Left lung (tissue), 10 donors: Measurements from ENCODE around the gene ZIC2. TPM values are rescaled to one million over a fixed set of nuclear protein-coding genes. Genes with fewer than 3 reads are reported as not detected.

ENCODE experiments used
- ATAC-seq: fragments of 200-7000 bp; cut with Tn5 transposase; one replicate; pipeline ENCODE4 v1.9.1; 2020; ENCODE audit warnings: moderate library complexity
- DNase-seq, 4 donors: peaks; one replicate each; pipeline ENCODE4 v3.0.0-alpha.2; 2013 to 2020
- H3K27ac ChIP-seq, 2 donors: fragments of 200-600 bp; sonication (generic) in 1 of 2; one replicate each; pipeline versions ENCODE4 v1.5.0 to v1.8.0; 2020 to 2021
- H3K27me3 ChIP-seq, 2 donors: fragments of 200-600 bp; sonication (generic) in 1 of 2; one replicate each; pipeline versions ENCODE4 v1.5.0 to v1.8.0; 2020 to 2021
- H3K36me3 ChIP-seq, 2 donors: fragments of 200-600 bp; sonication (generic) in 1 of 2; one replicate each; pipeline versions ENCODE4 v1.5.0 to v1.8.0; 2020 to 2021
- H3K4me1 ChIP-seq, 2 donors: fragments of 200-600 bp; one replicate each; pipeline ENCODE4 v1.8.0; 2021
- H3K4me3 ChIP-seq, 2 donors: fragments of 200-600 bp; sonication (generic) in 1 of 2; one replicate each; pipeline versions ENCODE4 v1.5.0 to v1.8.0; 2020 to 2021; ENCODE audit warnings: mild to moderate bottlenecking in 1 of 2
- H3K9me3 ChIP-seq, 2 donors: fragments of 200-600 bp; sonication (generic) in 1 of 2; one replicate each; pipeline versions ENCODE4 v1.5.0 to v1.8.0; 2020 to 2021
- intact Hi-C, 2 donors: fragments of 100-400 bp; cut with DNase I; formaldehyde crosslinking; loops; one replicate each; pipeline versions ENCODE4 v1.11.2 to v1.14.2; 2022
- polyA plus RNA-seq, 6 donors: library from polyadenylated mRNA; unstranded; fragments of 120-200 nt; gene quantifications; one replicate each; pipeline ENCODE4 v1.2.1, GENCODE V29; 2013; ENCODE audit not compliant: insufficient read length in 6 of 6
- total RNA-seq, 2 donors: library from RNA; stranded (reverse); fragmentation: NEBNext Ultra II Directional; extraction: Animal tissue kit (Norgen Biotek cat#: 25700); gene quantifications; one replicate each; pipeline ENCODE4 v1.2.1, GENCODE V29; 2021
- TF ChIP-seq, protein P1 (sequence below), 2 donors: fragments of 200-600 bp; sonication (generic) in 1 of 2; IDR thresholded peaks; one replicate each; pipeline versions ENCODE4 v1.5.0 to v1.8.0; 2021; ENCODE audit warnings: antibody characterized with exemption in 2 of 2
- donor health status: DM: no; HTN: yes; CAD: no.
- donor health status: DM: no; HTN: no; CAD: no.

ZIC2 gene
- total and polyA plus RNA-seq, 8 donors: 0.06 to 0.21 (median 0.15) TPM; not detected in 4

GRCh38 chr13:99985241-99985874 is 3.8 kb downstream of the ZIC2 start:
- Histone ChIP-seq H3K9me3 (no peaks in the 10 kb centered on the region), H3K4me1 (peaks cover 0 to 29% of the 10 kb centered on the region in 2 donors), H3K4me3 (no peak overlapping the region), H3K27me3 (peaks cover 94 to 100% of the 10 kb centered on the region in 2 donors), H3K36me3 (no peaks in the 10 kb centered on the region), H3K27ac (no peak overlapping the region)
- ATAC-seq (no peak), DNase-seq (peak in 1 of 4 donors; percentile 72)
- intact Hi-C loops: no loop called here
- TF ChIP-seq, protein P1, sequence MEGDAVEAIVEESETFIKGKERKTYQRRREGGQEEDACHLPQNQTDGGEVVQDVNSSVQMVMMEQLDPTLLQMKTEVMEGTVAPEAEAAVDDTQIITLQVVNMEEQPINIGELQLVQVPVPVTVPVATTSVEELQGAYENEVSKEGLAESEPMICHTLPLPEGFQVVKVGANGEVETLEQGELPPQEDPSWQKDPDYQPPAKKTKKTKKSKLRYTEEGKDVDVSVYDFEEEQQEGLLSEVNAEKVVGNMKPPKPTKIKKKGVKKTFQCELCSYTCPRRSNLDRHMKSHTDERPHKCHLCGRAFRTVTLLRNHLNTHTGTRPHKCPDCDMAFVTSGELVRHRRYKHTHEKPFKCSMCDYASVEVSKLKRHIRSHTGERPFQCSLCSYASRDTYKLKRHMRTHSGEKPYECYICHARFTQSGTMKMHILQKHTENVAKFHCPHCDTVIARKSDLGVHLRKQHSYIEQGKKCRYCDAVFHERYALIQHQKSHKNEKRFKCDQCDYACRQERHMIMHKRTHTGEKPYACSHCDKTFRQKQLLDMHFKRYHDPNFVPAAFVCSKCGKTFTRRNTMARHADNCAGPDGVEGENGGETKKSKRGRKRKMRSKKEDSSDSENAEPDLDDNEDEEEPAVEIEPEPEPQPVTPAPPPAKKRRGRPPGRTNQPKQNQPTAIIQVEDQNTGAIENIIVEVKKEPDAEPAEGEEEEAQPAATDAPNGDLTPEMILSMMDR (IDR thresholded peaks at IDR 0.05): no peak

DNA sequence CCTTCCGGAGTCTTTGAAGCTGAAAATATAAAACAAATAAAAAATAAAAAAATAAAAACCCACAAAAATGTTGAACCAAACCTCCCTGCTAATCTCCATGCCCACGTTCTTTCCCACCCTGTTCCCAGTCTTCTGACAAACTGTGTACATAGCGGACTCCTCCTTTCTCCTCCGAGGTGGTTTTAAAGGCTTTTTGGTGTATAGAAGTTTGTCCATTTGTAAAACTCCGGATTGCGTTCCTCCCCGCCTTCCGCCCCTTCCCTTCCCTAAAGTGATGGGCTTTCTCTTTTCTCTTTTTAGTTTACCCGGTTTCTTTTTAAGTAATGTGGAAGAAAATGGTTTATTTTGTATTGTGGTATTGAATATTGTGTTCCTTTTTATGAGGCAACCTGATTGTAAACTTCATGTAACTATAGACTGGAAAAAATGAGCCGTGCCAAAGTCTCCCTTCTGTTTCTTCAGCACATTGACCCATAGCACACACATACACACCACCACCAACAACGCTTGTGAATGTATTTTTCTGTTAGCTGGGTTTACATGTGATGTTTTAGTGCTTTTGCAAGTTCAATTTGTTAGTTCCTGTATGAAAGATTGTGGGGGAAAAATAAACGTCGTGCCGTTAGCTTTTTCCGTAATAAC is 4.4 kb downstream of the ZIC2 start:
- TF ChIP-seq, protein P1 (IDR thresholded peaks at IDR 0.05): no peak
- intact Hi-C loops: no loop called here
- Histone ChIP-seq H3K4me3 (no peak overlapping the region), H3K27me3 (peaks cover 97 to 100% of the 10 kb centered on the region in 2 donors), H3K27ac (no peak overlapping the region), H3K9me3 (no peaks in the 10 kb centered on the region), H3K36me3 (no peaks in the 10 kb centered on the region), H3K4me1 (peaks cover 0 to 26% of the 10 kb centered on the region in 2 donors)
- DNase-seq (no peak), ATAC-seq (no peak)

DNA sequence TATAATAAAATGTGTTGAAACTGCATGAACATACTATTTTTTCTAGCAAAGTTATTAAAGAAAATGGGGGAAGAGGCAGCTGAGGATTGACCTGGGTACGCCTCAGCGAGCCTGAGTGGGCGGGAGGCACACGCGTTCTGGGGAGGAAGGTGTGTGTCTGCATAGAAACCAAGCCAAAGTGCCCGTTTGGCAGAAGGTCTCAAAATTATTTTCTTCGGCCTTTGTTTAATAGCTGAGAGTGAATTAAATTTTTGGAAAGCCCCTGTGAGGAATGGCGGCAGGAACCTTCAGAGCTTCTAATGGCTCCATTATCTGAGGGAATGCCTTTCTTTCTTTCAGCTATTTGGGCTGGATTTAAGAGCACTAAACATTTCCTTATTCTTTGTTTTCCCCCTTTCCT is 5.2 kb downstream of the ZIC2 start:
- Histone ChIP-seq H3K4me3 (no peak overlapping the region), H3K9me3 (no peaks in the 10 kb centered on the region), H3K27me3 (peaks cover 98 to 100% of the 10 kb centered on the region in 2 donors), H3K27ac (no peak overlapping the region), H3K36me3 (no peaks in the 10 kb centered on the region), H3K4me1 (peaks cover 0 to 18% of the 10 kb centered on the region in 2 donors)
- TF ChIP-seq, protein P1 (IDR thresholded peaks at IDR 0.05): no peak
- DNase-seq: no peak
- no peak for ATAC-seq
- intact Hi-C loops: no loop called here

- H3K36me3 ChIP-seq: no peaks in the 10 kb centered on the region
- intact Hi-C loops: no loop called here
- DNase-seq: no peak
These were observed 5.8 kb downstream of the ZIC2 start for GRCh38 chr13:99987154-99988019.

More at GRCh38 chr13:99987154-99988019, 5.8 kb downstream of the ZIC2 start:
- Histone ChIP-seq H3K27ac (no peak overlapping the region), H3K4me1 (peaks cover 0 to 17% of the 10 kb centered on the region in 2 donors), H3K4me3 (no peak overlapping the region), H3K27me3 (peaks cover 98 to 100% of the 10 kb centered on the region in 2 donors), H3K9me3 (no peaks in the 10 kb centered on the region)
- ATAC-seq: no peak
- TF ChIP-seq, protein P1 (IDR thresholded peaks at IDR 0.05): no peak
